ENCODE results near the gene OR1B1. TPM values are rescaled to one million over a fixed set of nuclear protein-coding genes. Genes with fewer than 3 reads are reported as not detected.
"Not testable (repeated sequence)": the region's sequence is repeated elsewhere in the genome, so short reads cannot be mapped to it uniquely, and the experiment has no call there.

Gene OR1B1
- total RNA-seq, 1 donor from 2014 or later = not detected

DNA sequence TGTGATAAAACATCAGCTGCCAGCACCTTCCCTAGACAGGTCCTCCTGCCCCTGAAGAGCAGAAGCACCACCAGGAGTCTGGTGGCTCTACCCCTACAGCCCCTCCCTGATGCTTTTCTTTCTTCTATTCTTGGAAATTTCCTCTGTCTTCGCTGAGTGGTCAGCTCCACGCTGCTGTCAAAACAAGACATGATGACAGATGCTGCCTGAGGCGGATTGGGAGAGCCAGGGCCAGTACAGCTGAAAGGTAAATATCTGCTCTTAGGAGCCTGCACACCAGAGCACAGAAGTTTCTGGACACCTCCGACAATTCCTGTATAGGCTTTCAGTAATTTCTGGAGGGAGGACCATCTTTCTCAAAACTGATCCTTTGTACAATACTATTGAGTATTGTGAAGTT is 47.6 kb downstream of the OR1B1 start:
- no peak for TF ChIP-seq EZH2 (IDR thresholded peaks at IDR 0.05; ENCODE audit: insufficient read depth, low read length)
- TF ChIP-seq, protein P1, sequence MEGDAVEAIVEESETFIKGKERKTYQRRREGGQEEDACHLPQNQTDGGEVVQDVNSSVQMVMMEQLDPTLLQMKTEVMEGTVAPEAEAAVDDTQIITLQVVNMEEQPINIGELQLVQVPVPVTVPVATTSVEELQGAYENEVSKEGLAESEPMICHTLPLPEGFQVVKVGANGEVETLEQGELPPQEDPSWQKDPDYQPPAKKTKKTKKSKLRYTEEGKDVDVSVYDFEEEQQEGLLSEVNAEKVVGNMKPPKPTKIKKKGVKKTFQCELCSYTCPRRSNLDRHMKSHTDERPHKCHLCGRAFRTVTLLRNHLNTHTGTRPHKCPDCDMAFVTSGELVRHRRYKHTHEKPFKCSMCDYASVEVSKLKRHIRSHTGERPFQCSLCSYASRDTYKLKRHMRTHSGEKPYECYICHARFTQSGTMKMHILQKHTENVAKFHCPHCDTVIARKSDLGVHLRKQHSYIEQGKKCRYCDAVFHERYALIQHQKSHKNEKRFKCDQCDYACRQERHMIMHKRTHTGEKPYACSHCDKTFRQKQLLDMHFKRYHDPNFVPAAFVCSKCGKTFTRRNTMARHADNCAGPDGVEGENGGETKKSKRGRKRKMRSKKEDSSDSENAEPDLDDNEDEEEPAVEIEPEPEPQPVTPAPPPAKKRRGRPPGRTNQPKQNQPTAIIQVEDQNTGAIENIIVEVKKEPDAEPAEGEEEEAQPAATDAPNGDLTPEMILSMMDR (IDR thresholded peaks at IDR 0.05; ENCODE audit: insufficient read depth, low read depth, low read length) = no peak
- Histone ChIP-seq H3K27me3 (ENCODE audit: insufficient read depth, low read length) (no peaks in the 10 kb centered on the region), H3K4me1 (ENCODE audit: insufficient read depth, low read length) (no peaks in the 10 kb centered on the region), H3K4me3 (ENCODE audit: insufficient read depth, low read depth, low read length) (no peak overlapping the region), H2AFZ (ENCODE audit: low read depth, low read length) (no peak overlapping the region), H3K4me2 (ENCODE audit: low read length) (no peak overlapping the region), H4K20me1 (ENCODE audit: insufficient read depth, low read length) (no peaks in the 10 kb centered on the region), H3K36me3 (ENCODE audit: insufficient read depth, low read length) (no peaks in the 10 kb centered on the region), H3K79me2 (ENCODE audit: insufficient read depth, low read length) (no peaks in the 10 kb centered on the region), H3K9me3 (ENCODE audit: insufficient read depth, low read depth, low read length) (no peaks in the 10 kb centered on the region), H3K27ac (ENCODE audit: low read depth, low read length) (no peak overlapping the region), H3K9ac (ENCODE audit: low read length) (no peak overlapping the region)
- H3K4me3 Mint-ChIP-seq (ENCODE audit: unreplicated experiment) = no peak overlapping the region
- no peaks in the 10 kb centered on the region for H3K9me3 Mint-ChIP-seq (ENCODE audit: unreplicated experiment)
- H3K27me3 Mint-ChIP-seq (ENCODE audit: low read depth, unreplicated experiment) = peaks cover 2% of the 10 kb centered on the region
- no peaks in the 10 kb centered on the region for H3K36me3 Mint-ChIP-seq (ENCODE audit: low read depth, unreplicated experiment)
- DNase-seq (ENCODE audit: low read depth) (no peak), FAIRE-seq (no peak)
- H3K27ac Mint-ChIP-seq (ENCODE audit: unreplicated experiment) = no peak overlapping the region
- H3K4me1 Mint-ChIP-seq (ENCODE audit: low read depth, unreplicated experiment) = no peaks in the 10 kb centered on the region

DNA sequence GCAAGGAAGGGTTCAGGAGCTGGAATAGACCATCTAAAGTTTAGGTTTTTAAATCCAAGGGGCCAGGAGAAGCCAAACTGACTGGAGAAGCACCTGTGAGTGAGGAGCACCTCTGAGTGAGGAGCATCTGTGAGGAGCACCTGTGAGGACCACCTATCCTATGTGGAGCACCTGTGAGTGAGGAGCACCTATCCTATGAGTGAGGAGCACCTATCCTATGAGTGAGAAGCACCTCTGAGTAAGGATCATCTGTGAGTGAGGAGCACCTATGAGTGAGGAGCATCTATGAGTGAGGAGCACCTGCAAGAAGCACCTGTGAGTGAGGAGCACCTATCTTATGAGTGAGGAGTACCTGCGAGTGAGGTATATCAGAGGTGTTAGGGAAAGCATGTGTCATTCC is 50.8 kb downstream of the OR1B1 start:
- Mint-ChIP-seq H3K27me3 (ENCODE audit: low read depth, unreplicated experiment) (peaks cover 2% of the 10 kb centered on the region), H3K27ac (ENCODE audit: unreplicated experiment) (no peak overlapping the region), H3K36me3 (ENCODE audit: low read depth, unreplicated experiment) (no peaks in the 10 kb centered on the region), H3K9me3 (ENCODE audit: unreplicated experiment) (no peaks in the 10 kb centered on the region), H3K4me3 (ENCODE audit: unreplicated experiment) (no peak overlapping the region), H3K4me1 (ENCODE audit: low read depth, unreplicated experiment) (no peaks in the 10 kb centered on the region)
- H3K27me3 ChIP-seq (ENCODE audit: insufficient read depth, low read length) = no peaks in the 10 kb centered on the region
- H3K9ac ChIP-seq (ENCODE audit: low read length) = no peak overlapping the region
- H3K9me3 ChIP-seq (ENCODE audit: insufficient read depth, low read depth, low read length) = no peaks in the 10 kb centered on the region
- no peak overlapping the region for H3K27ac ChIP-seq (ENCODE audit: low read depth, low read length)
- no peaks in the 10 kb centered on the region for H3K79me2 ChIP-seq (ENCODE audit: insufficient read depth, low read length)
- no peak overlapping the region for H3K4me3 ChIP-seq (ENCODE audit: insufficient read depth, low read depth, low read length)
- TF ChIP-seq, protein P1 (IDR thresholded peaks at IDR 0.05; ENCODE audit: insufficient read depth, low read depth, low read length) = no peak
- no peak for TF ChIP-seq EZH2 (IDR thresholded peaks at IDR 0.05; ENCODE audit: insufficient read depth, low read length)
- H4K20me1 ChIP-seq (ENCODE audit: insufficient read depth, low read length) = no peaks in the 10 kb centered on the region
- no peak overlapping the region for H3K4me2 ChIP-seq (ENCODE audit: low read length)
- no peak overlapping the region for H2AFZ ChIP-seq (ENCODE audit: low read depth, low read length)
- H3K4me1 ChIP-seq (ENCODE audit: insufficient read depth, low read length) = no peaks in the 10 kb centered on the region
- no peaks in the 10 kb centered on the region for H3K36me3 ChIP-seq (ENCODE audit: insufficient read depth, low read length)
- FAIRE-seq (no peak), DNase-seq (ENCODE audit: low read depth) (no peak)

GRCh38 chr9:122605691-122606090 is 51.7 kb downstream of the OR1B1 start:
- TF ChIP-seq, protein P1 (IDR thresholded peaks at IDR 0.05; ENCODE audit: insufficient read depth, low read depth, low read length) = no peak
- no peak for TF ChIP-seq EZH2 (IDR thresholded peaks at IDR 0.05; ENCODE audit: insufficient read depth, low read length)
- H3K4me3 ChIP-seq (ENCODE audit: insufficient read depth, low read depth, low read length) = no peak overlapping the region
- no peak overlapping the region for H3K27ac ChIP-seq (ENCODE audit: low read depth, low read length)
- DNase-seq (ENCODE audit: low read depth) (no peak), FAIRE-seq (no peak)
- Mint-ChIP-seq H3K4me1 (ENCODE audit: low read depth, unreplicated experiment) (no peaks in the 10 kb centered on the region), H3K27me3 (ENCODE audit: low read depth, unreplicated experiment) (peaks cover 2% of the 10 kb centered on the region), H3K9me3 (ENCODE audit: unreplicated experiment) (no peaks in the 10 kb centered on the region), H3K4me3 (ENCODE audit: unreplicated experiment) (no peak overlapping the region), H3K36me3 (ENCODE audit: low read depth, unreplicated experiment) (no peaks in the 10 kb centered on the region), H3K27ac (ENCODE audit: unreplicated experiment) (no peak overlapping the region)
- H4K20me1 ChIP-seq (ENCODE audit: insufficient read depth, low read length) = no peaks in the 10 kb centered on the region
- no peaks in the 10 kb centered on the region for H3K4me1 ChIP-seq (ENCODE audit: insufficient read depth, low read length)
- no peaks in the 10 kb centered on the region for H3K36me3 ChIP-seq (ENCODE audit: insufficient read depth, low read length)
- no peaks in the 10 kb centered on the region for H3K79me2 ChIP-seq (ENCODE audit: insufficient read depth, low read length)
- no peak overlapping the region for H3K4me2 ChIP-seq (ENCODE audit: low read length)
- H3K27me3 ChIP-seq (ENCODE audit: insufficient read depth, low read length) = no peaks in the 10 kb centered on the region
- H3K9ac ChIP-seq (ENCODE audit: low read length) = no peak overlapping the region
- no peak overlapping the region for H2AFZ ChIP-seq (ENCODE audit: low read depth, low read length)
- H3K9me3 ChIP-seq (ENCODE audit: insufficient read depth, low read depth, low read length) = no peaks in the 10 kb centered on the region

DNA sequence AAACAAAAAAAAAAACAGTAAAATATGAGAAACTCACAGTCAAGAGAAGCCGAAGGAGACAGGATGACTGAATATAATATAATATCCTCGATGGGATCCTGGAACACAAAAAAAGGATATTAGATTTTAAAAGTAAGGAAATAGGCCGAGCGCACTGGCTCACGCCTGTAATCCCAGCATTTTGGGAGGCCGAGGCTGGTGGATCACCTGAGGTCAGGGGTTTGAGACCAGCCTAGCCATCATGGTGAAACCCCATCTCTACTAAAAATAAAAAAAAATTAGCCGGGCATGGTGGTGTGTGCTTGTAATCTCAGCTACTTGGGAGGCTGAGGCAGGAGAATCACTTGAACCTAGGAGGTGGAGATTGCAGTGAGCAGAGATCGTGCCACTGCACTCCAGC is 74.1 kb downstream of the OR1B1 start, which contains the start of gene OR1L8:
Gene OR1L8, minus strand, starts transcription at position 101 of the 400 bp plus-strand sequence. CDS start 14,907 bp downstream, outside the sequence.
- H3K4me3 ChIP-seq (ENCODE audit: insufficient read depth, low read depth, low read length); H3K27me3 ChIP-seq (ENCODE audit: insufficient read depth, low read length); H2AFZ ChIP-seq (ENCODE audit: low read depth, low read length); H3K36me3 Mint-ChIP-seq (ENCODE audit: low read depth, unreplicated experiment); H3K4me3 Mint-ChIP-seq (ENCODE audit: unreplicated experiment); H3K36me3 ChIP-seq (ENCODE audit: insufficient read depth, low read length); H3K9me3 ChIP-seq (ENCODE audit: insufficient read depth, low read depth, low read length); H3K4me2 ChIP-seq (ENCODE audit: low read length); H3K9me3 Mint-ChIP-seq (ENCODE audit: unreplicated experiment); H3K27ac Mint-ChIP-seq (ENCODE audit: unreplicated experiment); H3K4me1 Mint-ChIP-seq (ENCODE audit: low read depth, unreplicated experiment); H3K4me1 ChIP-seq (ENCODE audit: insufficient read depth, low read length); H3K9ac ChIP-seq (ENCODE audit: low read length); FAIRE-seq; DNase-seq (ENCODE audit: low read depth); H4K20me1 ChIP-seq (ENCODE audit: insufficient read depth, low read length); H3K79me2 ChIP-seq (ENCODE audit: insufficient read depth, low read length); H3K27me3 Mint-ChIP-seq (ENCODE audit: low read depth, unreplicated experiment); H3K27ac ChIP-seq (ENCODE audit: low read depth, low read length): not testable (repeated sequence)
